ENCODE data around the gene CTSE. TPM values are rescaled to one million over a fixed set of nuclear protein-coding genes. Genes with fewer than 3 reads are reported as not detected.

Gene CTSE
- total RNA-seq, 1 donor from 2014 or later: 5.6 TPM

Other genes with a start within 250 kb of the CTSE start
- gene RAB29, start 248.4 kb downstream of the CTSE start, total RNA-seq: 7.5 and 8.5 TPM in 2 replicates
- 16.8 and 18.7 TPM in 2 replicates for gene SLC41A1, start 210.7 kb downstream of the CTSE start, total RNA-seq
- gene PM20D1, start 173.8 kb downstream of the CTSE start, total RNA-seq: not detected in 2 replicates
- gene SLC26A9, start 80.4 kb downstream of the CTSE start, total RNA-seq: 2.9 and 3.2 TPM in 2 replicates
- 0.13 TPM in 1 of 2 replicates, not detected in the other for gene RAB7B, start 20.5 kb downstream of the CTSE start, total RNA-seq
- gene RHEX, start 29.3 kb upstream of the CTSE start, total RNA-seq: not detected in 2 replicates
- gene AVPR1B, start 93.5 kb upstream of the CTSE start, total RNA-seq: 0.60 TPM in 1 of 2 replicates, not detected in the other
- gene FAM72A, start 178.9 kb upstream of the CTSE start, total RNA-seq: 3.2 and 4.3 TPM in 2 replicates
- gene SRGAP2, start 179.6 kb upstream of the CTSE start, total RNA-seq: 33.9 and 34.5 TPM in 2 replicates